Spleen (tissue), 7 donors: ENCODE results near the gene HACD4.
"Not testable (repeated sequence)": the region's sequence is repeated elsewhere in the genome, so short reads cannot be mapped to it uniquely, and the experiment has no call there.

Experiments used
- POLR2A ChIP-seq, 3 donors: fragments of 450-650 bp; IDR thresholded peaks; one replicate each; pipeline ENCODE4 v1.5.1; 2017; ENCODE audit warnings: antibody characterized with exemption in 3 of 3, mild to moderate bottlenecking in 1 of 3
- POLR2AphosphoS5 ChIP-seq, 3 donors: sonication (generic); formaldehyde crosslinking; IDR thresholded peaks; one replicate each; pipeline ENCODE4 v1.5.1; 2017; ENCODE audit warnings: antibody characterized with exemption in 3 of 3
- TF ChIP-seq, protein P1 (sequence below), 11 experiments: fragments of 200-600 bp in 7 of 11; fragments of 450-650 bp in 4 of 11; sonication (generic) in 4 of 11; IDR thresholded peaks in 8 of 11; conservative IDR thresholded peaks in 3 of 11; 1 replicate in 7 of 11; 2 replicates in 4 of 11; pipeline versions ENCODE4 v1.4.0 to v1.8.0; 2016 to 2021; ENCODE audit warnings: antibody characterized with exemption in 11 of 11, inconsistent platforms in 4 of 11, mild to moderate bottlenecking in 1 of 11
- donor health status: DM: no; HTN: no; CAD: no; lungs with moderate emphysema.
- donor health status: DM: no; HTN: no; CAD: no.
- donor health status: DM: no; HTN: no; CAD: no.

- TF ChIP-seq, protein P1, sequence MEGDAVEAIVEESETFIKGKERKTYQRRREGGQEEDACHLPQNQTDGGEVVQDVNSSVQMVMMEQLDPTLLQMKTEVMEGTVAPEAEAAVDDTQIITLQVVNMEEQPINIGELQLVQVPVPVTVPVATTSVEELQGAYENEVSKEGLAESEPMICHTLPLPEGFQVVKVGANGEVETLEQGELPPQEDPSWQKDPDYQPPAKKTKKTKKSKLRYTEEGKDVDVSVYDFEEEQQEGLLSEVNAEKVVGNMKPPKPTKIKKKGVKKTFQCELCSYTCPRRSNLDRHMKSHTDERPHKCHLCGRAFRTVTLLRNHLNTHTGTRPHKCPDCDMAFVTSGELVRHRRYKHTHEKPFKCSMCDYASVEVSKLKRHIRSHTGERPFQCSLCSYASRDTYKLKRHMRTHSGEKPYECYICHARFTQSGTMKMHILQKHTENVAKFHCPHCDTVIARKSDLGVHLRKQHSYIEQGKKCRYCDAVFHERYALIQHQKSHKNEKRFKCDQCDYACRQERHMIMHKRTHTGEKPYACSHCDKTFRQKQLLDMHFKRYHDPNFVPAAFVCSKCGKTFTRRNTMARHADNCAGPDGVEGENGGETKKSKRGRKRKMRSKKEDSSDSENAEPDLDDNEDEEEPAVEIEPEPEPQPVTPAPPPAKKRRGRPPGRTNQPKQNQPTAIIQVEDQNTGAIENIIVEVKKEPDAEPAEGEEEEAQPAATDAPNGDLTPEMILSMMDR (IDR thresholded peaks at IDR 0.05 in 8 of 11, conservative IDR thresholded peaks at IDR 0.05 in 3 of 11) = not testable (repeated sequence)
- TF ChIP-seq POLR2A, POLR2AphosphoS5 (IDR thresholded peaks at IDR 0.05): not testable (repeated sequence)
These were observed 58.0 kb downstream of the HACD4 start for GRCh38 chr9:20973246-20973947.
